Tibial nerve (tissue), 4 donors: ENCODE measurements around the gene CACNA1A.

ENCODE experiments used
- EP300 ChIP-seq, 2 donors: sonication (generic); formaldehyde crosslinking; IDR thresholded peaks; one replicate each; pipeline ENCODE4 v1.6.1; 2017; ENCODE audit warnings: antibody characterized with exemption in 2 of 2, mild to moderate bottlenecking in 1 of 2
- POLR2A ChIP-seq, 2 donors: fragments of 450-650 bp; IDR thresholded peaks; one replicate each; pipeline ENCODE4 v1.6.1; 2017; ENCODE audit warnings: antibody characterized with exemption in 2 of 2, mild to moderate bottlenecking in 2 of 2, moderate library complexity in 2 of 2
- TF ChIP-seq, protein P1 (sequence below), 5 experiments: fragments of 200-600 bp in 3 of 5; fragments of 450-650 bp in 2 of 5; sonication (generic) in 3 of 5; IDR thresholded peaks; one replicate each; pipeline ENCODE4 v1.5.1; 2016 to 2019; ENCODE audit warnings: antibody characterized with exemption in 5 of 5, mild to moderate bottlenecking in 3 of 5, moderate library complexity in 2 of 5

DNA sequence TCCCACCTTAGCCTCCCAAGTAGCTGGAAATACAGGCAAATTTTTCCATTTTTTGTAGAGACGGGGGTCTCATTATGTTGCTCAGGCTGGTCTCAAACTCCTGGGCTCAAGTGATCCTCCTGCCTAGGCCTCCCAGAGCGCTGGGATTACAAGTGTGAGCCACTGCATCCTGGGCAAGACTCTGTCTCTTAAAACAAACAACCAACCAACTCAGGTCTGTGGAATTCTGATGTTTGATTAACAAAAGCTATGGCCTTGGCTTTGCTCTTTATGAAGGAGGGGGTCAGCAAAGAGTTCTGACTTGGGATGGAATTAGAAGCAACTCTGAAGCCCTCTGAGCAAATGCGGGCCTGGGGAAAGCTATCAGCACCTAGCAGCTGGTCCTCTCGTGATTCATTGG, 238.4 kb downstream of the CACNA1A start:
- TF ChIP-seq POLR2A (IDR thresholded peaks at IDR 0.05) (no peak), EP300 (IDR thresholded peaks at IDR 0.05) (no peak)
- TF ChIP-seq, protein P1, sequence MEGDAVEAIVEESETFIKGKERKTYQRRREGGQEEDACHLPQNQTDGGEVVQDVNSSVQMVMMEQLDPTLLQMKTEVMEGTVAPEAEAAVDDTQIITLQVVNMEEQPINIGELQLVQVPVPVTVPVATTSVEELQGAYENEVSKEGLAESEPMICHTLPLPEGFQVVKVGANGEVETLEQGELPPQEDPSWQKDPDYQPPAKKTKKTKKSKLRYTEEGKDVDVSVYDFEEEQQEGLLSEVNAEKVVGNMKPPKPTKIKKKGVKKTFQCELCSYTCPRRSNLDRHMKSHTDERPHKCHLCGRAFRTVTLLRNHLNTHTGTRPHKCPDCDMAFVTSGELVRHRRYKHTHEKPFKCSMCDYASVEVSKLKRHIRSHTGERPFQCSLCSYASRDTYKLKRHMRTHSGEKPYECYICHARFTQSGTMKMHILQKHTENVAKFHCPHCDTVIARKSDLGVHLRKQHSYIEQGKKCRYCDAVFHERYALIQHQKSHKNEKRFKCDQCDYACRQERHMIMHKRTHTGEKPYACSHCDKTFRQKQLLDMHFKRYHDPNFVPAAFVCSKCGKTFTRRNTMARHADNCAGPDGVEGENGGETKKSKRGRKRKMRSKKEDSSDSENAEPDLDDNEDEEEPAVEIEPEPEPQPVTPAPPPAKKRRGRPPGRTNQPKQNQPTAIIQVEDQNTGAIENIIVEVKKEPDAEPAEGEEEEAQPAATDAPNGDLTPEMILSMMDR (IDR thresholded peaks at IDR 0.05), result no peak
